ENCODE results near the gene PBRM1. TPM values are rescaled to one million over a fixed set of nuclear protein-coding genes. Genes with fewer than 3 reads are reported as not detected.

PBRM1 gene
- total RNA-seq, 4 donors from 2014 or later = 22.5 to 152 (median 56.6) TPM

DNA sequence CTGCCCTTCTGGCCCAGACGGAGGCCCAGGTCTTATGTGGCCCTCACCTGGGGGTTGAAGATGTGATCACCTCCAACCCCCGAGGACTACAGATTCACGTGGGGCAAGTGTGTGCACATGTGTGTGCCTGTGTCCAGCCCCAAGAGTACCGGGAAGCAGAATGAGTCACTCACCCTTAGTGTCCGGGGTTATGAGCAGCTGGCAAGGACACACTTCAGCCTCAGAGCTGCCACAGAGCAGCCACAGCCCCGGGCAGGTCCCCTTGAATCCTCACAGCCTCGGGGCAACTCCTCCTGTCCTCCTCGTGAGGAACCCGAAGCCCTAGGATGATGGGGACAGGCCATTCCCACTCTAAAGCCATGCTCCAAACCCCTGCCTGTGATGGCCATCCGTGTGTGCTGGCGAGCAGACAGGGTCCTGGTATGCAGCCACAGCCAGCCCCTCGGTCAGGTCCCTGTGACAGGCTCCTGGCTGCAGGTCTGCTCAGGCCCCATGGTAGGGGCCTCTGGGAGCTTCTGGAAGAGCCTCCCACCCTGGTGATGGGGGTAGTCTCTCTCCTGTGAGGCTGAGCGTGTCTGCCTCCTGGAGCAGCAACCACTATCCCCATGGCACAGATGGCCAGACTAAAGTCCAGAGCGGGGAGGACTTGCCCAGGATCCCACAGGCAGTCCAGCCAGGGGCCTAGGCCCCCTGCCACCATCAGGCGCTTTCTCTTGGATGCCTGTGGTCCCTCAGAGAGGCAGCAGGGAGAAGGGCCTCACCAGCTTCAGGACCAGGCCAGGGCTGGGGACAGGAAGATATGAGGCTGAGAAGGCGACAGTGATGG lies 189.7 kb downstream of the PBRM1 start:
- H3K27me3 ChIP-seq = no peaks in the 10 kb centered on the region
- intact Hi-C loops (cut with DNase I; ENCODE audit: low total_unique reads) = no loop called here
- H3K4me1 ChIP-seq = no peaks in the 10 kb centered on the region
- H3K9me3 ChIP-seq = no peaks in the 10 kb centered on the region
- no peak for TF ChIP-seq POLR2A (IDR thresholded peaks at IDR 0.05)
- TF ChIP-seq, protein P1, sequence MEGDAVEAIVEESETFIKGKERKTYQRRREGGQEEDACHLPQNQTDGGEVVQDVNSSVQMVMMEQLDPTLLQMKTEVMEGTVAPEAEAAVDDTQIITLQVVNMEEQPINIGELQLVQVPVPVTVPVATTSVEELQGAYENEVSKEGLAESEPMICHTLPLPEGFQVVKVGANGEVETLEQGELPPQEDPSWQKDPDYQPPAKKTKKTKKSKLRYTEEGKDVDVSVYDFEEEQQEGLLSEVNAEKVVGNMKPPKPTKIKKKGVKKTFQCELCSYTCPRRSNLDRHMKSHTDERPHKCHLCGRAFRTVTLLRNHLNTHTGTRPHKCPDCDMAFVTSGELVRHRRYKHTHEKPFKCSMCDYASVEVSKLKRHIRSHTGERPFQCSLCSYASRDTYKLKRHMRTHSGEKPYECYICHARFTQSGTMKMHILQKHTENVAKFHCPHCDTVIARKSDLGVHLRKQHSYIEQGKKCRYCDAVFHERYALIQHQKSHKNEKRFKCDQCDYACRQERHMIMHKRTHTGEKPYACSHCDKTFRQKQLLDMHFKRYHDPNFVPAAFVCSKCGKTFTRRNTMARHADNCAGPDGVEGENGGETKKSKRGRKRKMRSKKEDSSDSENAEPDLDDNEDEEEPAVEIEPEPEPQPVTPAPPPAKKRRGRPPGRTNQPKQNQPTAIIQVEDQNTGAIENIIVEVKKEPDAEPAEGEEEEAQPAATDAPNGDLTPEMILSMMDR (IDR thresholded peaks at IDR 0.05) = no peak
- H3K36me3 ChIP-seq = no peaks in the 10 kb centered on the region
- H3K27ac ChIP-seq = peak overlapping the region; percentile 29 to 61
- peak in 1 of 2 donors; percentile 47 for DNase-seq
- peak overlapping the region in 1 of 2 donors; percentile 1 for H3K4me3 ChIP-seq

Small RNAs within 50 kb of the gene (small RNA-seq; reads per million reads assigned to genes)
- gene AC006254.2 = not detected
- 3,163 reads per million, percentile 99 among the genes with 10 or more reads in this experiment for gene RF00569
- gene RF01183 = not detected
- gene RNU6-856P = not detected
- gene RNU6ATAC16P = not detected
- not detected for gene SNORD19
- not detected for gene SNORD19B
- 1,956 reads per million, percentile 98 among the genes with 10 or more reads in this experiment for gene SNORD69

Other genes with a start within 250 kb of the PBRM1 start
- 10 to 100 TPM in 3 of 4 donors, 1 to 10 TPM in 1; 4.4 to 91.2 (median 16.7) TPM for gene SEMA3G, start 240.8 kb downstream of the PBRM1 start, total RNA-seq
- 1 to 10 TPM in 3 of 4 donors, not detected in 1; 3.0 to 4.4 (median 3.4) TPM for gene TNNC1, start 231.9 kb downstream of the PBRM1 start, total RNA-seq
- gene NISCH, start 230.3 kb downstream of the PBRM1 start, total RNA-seq = 100 to 1,000 TPM in 2 of 4 donors, 10 to 100 TPM in 2; 50.0 to 157 (median 114) TPM
- 100 to 1,000 TPM in 1 of 4 donors, 10 to 100 TPM in 3; 55.3 to 216 (median 78.2) TPM for gene STAB1, start 190.6 kb downstream of the PBRM1 start, total RNA-seq
- 10 to 100 TPM in 3 of 4 donors, 1 to 10 TPM in 1; 9.2 to 67.6 (median 29.3) TPM for gene NT5DC2, start 152.1 kb downstream of the PBRM1 start, total RNA-seq
- gene UQCC5, start 149.3 kb downstream of the PBRM1 start, total RNA-seq = 100 to 1,000 TPM in 1 of 4 donors, 10 to 100 TPM in 2, 1 to 10 TPM in 1; 4.1 to 435 (median 51.9) TPM
- gene GNL3, start 119 bp upstream of the PBRM1 start, total RNA-seq = 100 to 1,000 TPM in 1 of 4 donors, 10 to 100 TPM in 3; 29.5 to 108 (median 53.9) TPM
- 100 to 1,000 TPM in 1 of 4 donors, 10 to 100 TPM in 2, 1 to 10 TPM in 1; 7.9 to 141 (median 48.9) TPM for gene GLT8D1, start 19.9 kb upstream of the PBRM1 start, total RNA-seq
- 10 to 100 TPM in 3 of 4 donors, 1 to 10 TPM in 1; 9.0 to 67.4 (median 59.1) TPM for gene SPCS1, start 20.2 kb upstream of the PBRM1 start, total RNA-seq
- gene NEK4, start 85.0 kb upstream of the PBRM1 start, total RNA-seq = 10 to 100 TPM; 16.8 to 48.0 (median 37.7) TPM
- gene ITIH1, start 91.7 kb upstream of the PBRM1 start, total RNA-seq = under 1 TPM in 1 of 4 donors, not detected in 3; 0.18 TPM
- gene ITIH3, start 108.9 kb upstream of the PBRM1 start, total RNA-seq = 10 to 100 TPM in 1 of 4 donors, 1 to 10 TPM in 2, under 1 TPM in 1; 0.48 to 11.8 (median 5.6) TPM
- 1 to 10 TPM in 3 of 4 donors, under 1 TPM in 1; 0.26 to 8.7 (median 6.9) TPM for gene ITIH4, start 144.8 kb upstream of the PBRM1 start, total RNA-seq
- 10 to 100 TPM in 1 of 4 donors, 1 to 10 TPM in 2, not detected in 1; 1.8 to 35.2 (median 8.7) TPM for gene MUSTN1, start 149.1 kb upstream of the PBRM1 start, total RNA-seq
- gene STIMATE, start 211.6 kb upstream of the PBRM1 start, total RNA-seq = 10 to 100 TPM in 3 of 4 donors, 1 to 10 TPM in 1; 6.7 to 24.1 (median 21.5) TPM